Activated T-helper 2 cell treated with anti-CD3 and anti-CD28 coated beads, Interferon-gamma antibody, Interleukin-2, Interleukin-4, amounts not matched to agents 10 μg/mL and 5 μg/mL and 100 μg/mL, durations not matched to agents 14 hours and 24 hours and 36 hours (primary cell): Measurements from ENCODE around the gene ATG13. TPM values are rescaled to one million over a fixed set of nuclear protein-coding genes. Genes with fewer than 3 reads are reported as not detected.

Source experiments
- DNase-seq: peaks from one replicate; pipeline ENCODE4 v3.0.0; 2021; ENCODE audit warnings: low spot score
- H3K27ac Mint-ChIP-seq: one replicate; pipeline ENCODE4 v1.8.0; 2021; ENCODE audit warnings: mixed read lengths
- H3K27me3 Mint-ChIP-seq: one replicate; pipeline ENCODE4 v1.8.0; 2021; ENCODE audit warnings: low read depth, mixed read lengths
- H3K36me3 Mint-ChIP-seq: one replicate; pipeline ENCODE4 v1.8.0; 2021; ENCODE audit warnings: low read depth, mixed read lengths
- H3K4me1 Mint-ChIP-seq: one replicate; pipeline ENCODE4 v1.8.0; 2021; ENCODE audit warnings: low read depth, mixed read lengths
- H3K4me3 Mint-ChIP-seq: one replicate; pipeline ENCODE4 v1.8.0; 2021; ENCODE audit warnings: low read depth, mild to moderate bottlenecking, moderate library complexity, mixed read lengths
- H3K9me3 Mint-ChIP-seq: one replicate; pipeline ENCODE4 v1.8.0; 2021; ENCODE audit warnings: mixed read lengths
- intact Hi-C: fragments of 100-400 bp; cut with micrococcal nuclease; formaldehyde crosslinking; loops from one replicate; pipeline ENCODE4 v1.15.1; 2023
- total RNA-seq: library from RNA; stranded (reverse); gene quantifications from 2 replicates; pipeline ENCODE4 v1.2.3, GENCODE V29; 2022

ATG13 gene
- total RNA-seq, 1 donor from 2014 or later: 58.1 TPM

GRCh38 chr11:46594785-46595184, 22.6 kb upstream of the ATG13 start:
- intact Hi-C loops: loop anchor here (1.0 kb wide), 1 partner anchor 23 kb away; the partner anchor contains the start of genes ATG13 and HARBI1
- H3K4me3 Mint-ChIP-seq: no peak overlapping the region
- H3K27ac Mint-ChIP-seq: no peak overlapping the region

GRCh38 chr11:46597155-46597554, 20.2 kb upstream of the ATG13 start:
- no peaks in the 10 kb centered on the region for H3K36me3 Mint-ChIP-seq
- H3K27ac Mint-ChIP-seq: no peak overlapping the region
- no peak for DNase-seq
- intact Hi-C loops: no loop called here
- H3K9me3 Mint-ChIP-seq: no peaks in the 10 kb centered on the region
- peaks cover 20% of the 10 kb centered on the region for H3K4me1 Mint-ChIP-seq
- no peak overlapping the region for H3K4me3 Mint-ChIP-seq
- no peaks in the 10 kb centered on the region for H3K27me3 Mint-ChIP-seq

More at GRCh38 chr11:46594785-46595184, 22.6 kb upstream of the ATG13 start:
- Mint-ChIP-seq H3K4me1 (peaks cover 31% of the 10 kb centered on the region), H3K27me3 (no peaks in the 10 kb centered on the region), H3K9me3 (no peaks in the 10 kb centered on the region), H3K36me3 (peaks cover 6% of the 10 kb centered on the region)
- DNase-seq: no peak

GRCh38 chr11:46597609-46598219, 19.6 kb upstream of the ATG13 start:
- no peaks in the 10 kb centered on the region for H3K27me3 Mint-ChIP-seq
- no peaks in the 10 kb centered on the region for H3K36me3 Mint-ChIP-seq
- DNase-seq: no peak
- H3K4me1 Mint-ChIP-seq: peaks cover 16% of the 10 kb centered on the region
- H3K4me3 Mint-ChIP-seq: no peak overlapping the region
- intact Hi-C loops: no loop called here
- H3K27ac Mint-ChIP-seq: peak overlapping the region; percentile 13
- no peaks in the 10 kb centered on the region for H3K9me3 Mint-ChIP-seq

- DNase-seq: no peak
- Mint-ChIP-seq H3K27me3 (no peaks in the 10 kb centered on the region), H3K36me3 (no peaks in the 10 kb centered on the region), H3K4me3 (no peak overlapping the region), H3K9me3 (no peaks in the 10 kb centered on the region), H3K27ac (no peak overlapping the region), H3K4me1 (peaks cover 5% of the 10 kb centered on the region)
- intact Hi-C loops: no loop called here
Observed at GRCh38 chr11:46599340-46600193, 17.8 kb upstream of the ATG13 start.

GRCh38 chr11:46600194-46600960, 17.0 kb upstream of the ATG13 start:
- H3K27ac Mint-ChIP-seq: no peak overlapping the region
- no peaks in the 10 kb centered on the region for H3K9me3 Mint-ChIP-seq
- H3K4me1 Mint-ChIP-seq: peaks cover 5% of the 10 kb centered on the region
- no peak overlapping the region for H3K4me3 Mint-ChIP-seq
- DNase-seq: no peak
- no peaks in the 10 kb centered on the region for H3K36me3 Mint-ChIP-seq
- intact Hi-C loops: no loop called here
- no peaks in the 10 kb centered on the region for H3K27me3 Mint-ChIP-seq

- Mint-ChIP-seq H3K4me3 (no peak overlapping the region), H3K9me3 (no peaks in the 10 kb centered on the region), H3K27ac (no peak overlapping the region), H3K27me3 (no peaks in the 10 kb centered on the region), H3K36me3 (no peaks in the 10 kb centered on the region), H3K4me1 (peaks cover 5% of the 10 kb centered on the region)
- intact Hi-C loops: no loop called here
- no peak for DNase-seq
Observed at GRCh38 chr11:46601129-46601528, 16.2 kb upstream of the ATG13 start.

GRCh38 chr11:46603704-46604308, 13.5 kb upstream of the ATG13 start:
- Mint-ChIP-seq H3K9me3 (no peaks in the 10 kb centered on the region), H3K27me3 (no peaks in the 10 kb centered on the region), H3K27ac (no peak overlapping the region), H3K36me3 (no peaks in the 10 kb centered on the region), H3K4me1 (no peaks in the 10 kb centered on the region), H3K4me3 (no peak overlapping the region)
- intact Hi-C loops: no loop called here
- DNase-seq: no peak

- Mint-ChIP-seq H3K27me3 (no peaks in the 10 kb centered on the region), H3K4me3 (no peak overlapping the region), H3K9me3 (no peaks in the 10 kb centered on the region), H3K36me3 (no peaks in the 10 kb centered on the region), H3K27ac (no peak overlapping the region), H3K4me1 (no peaks in the 10 kb centered on the region)
- intact Hi-C loops: no loop called here
- no peak for DNase-seq
Observed at GRCh38 chr11:46604796-46605195, 12.6 kb upstream of the ATG13 start.

GRCh38 chr11:46607516-46607915, 9.8 kb upstream of the ATG13 start:
- Mint-ChIP-seq H3K9me3 (no peaks in the 10 kb centered on the region), H3K36me3 (no peaks in the 10 kb centered on the region), H3K4me3 (no peak overlapping the region), H3K27me3 (no peaks in the 10 kb centered on the region), H3K4me1 (peaks cover 4% of the 10 kb centered on the region), H3K27ac (no peak overlapping the region)
- intact Hi-C loops: no loop called here
- DNase-seq: no peak

GRCh38 chr11:46609386-46609785, 8.0 kb upstream of the ATG13 start:
- intact Hi-C loops: no loop called here
- Mint-ChIP-seq H3K36me3 (no peaks in the 10 kb centered on the region), H3K9me3 (no peaks in the 10 kb centered on the region), H3K4me1 (peaks cover 4% of the 10 kb centered on the region), H3K4me3 (no peak overlapping the region), H3K27ac (no peak overlapping the region), H3K27me3 (no peaks in the 10 kb centered on the region)
- no peak for DNase-seq

- no peak overlapping the region for H3K4me3 Mint-ChIP-seq
- H3K4me1 Mint-ChIP-seq: peaks cover 13% of the 10 kb centered on the region
- intact Hi-C loops: no loop called here
- no peaks in the 10 kb centered on the region for H3K36me3 Mint-ChIP-seq
- H3K27me3 Mint-ChIP-seq: no peaks in the 10 kb centered on the region
- no peaks in the 10 kb centered on the region for H3K9me3 Mint-ChIP-seq
- no peak for DNase-seq
- no peak overlapping the region for H3K27ac Mint-ChIP-seq
Observed at GRCh38 chr11:46611526-46612304, 5.6 kb upstream of the ATG13 start.

GRCh38 chr11:46612326-46612725, 5.0 kb upstream of the ATG13 start:
- Mint-ChIP-seq H3K27me3 (no peaks in the 10 kb centered on the region), H3K9me3 (no peaks in the 10 kb centered on the region), H3K4me3 (no peak overlapping the region), H3K4me1 (peaks cover 13% of the 10 kb centered on the region), H3K27ac (no peak overlapping the region), H3K36me3 (no peaks in the 10 kb centered on the region)
- DNase-seq: no peak
- intact Hi-C loops: no loop called here
